SK-N-SH (cell line): ENCODE measurements around the gene TSPO2. TPM values are rescaled to one million over a fixed set of nuclear protein-coding genes. Genes with fewer than 3 reads are reported as not detected.

ENCODE experiments used
- CTCF ChIA-PET: fragments of 300-600, 350-600 bp; formaldehyde crosslinking; extraction: SDS; loops from one replicate; lab custom pipeline; 2021; lab: Yijun Ruan, JAX
- POLR2A ChIA-PET: fragments of 350-600 bp; sonication (Branson Sonifier 250); formaldehyde crosslinking; extraction: SDS; loops from one replicate; lab custom pipeline; 2020; ENCODE audit warnings: antibody characterized with exemption, inconsistent platforms; lab: Yijun Ruan, JAX
- DNase-seq: peaks from one replicate; pipeline ENCODE4 v3.0.0; 2012
- H2AFZ ChIP-seq: fragments of 200-600 bp; sonication (generic); 2 replicates; pipeline ENCODE4 v1.8.1; 2016; ENCODE audit warnings: antibody characterized with exemption, mild to moderate bottlenecking, low read depth
- H3F3A ChIP-seq: fragments of 200-600 bp; sonication (generic); replicated peaks from 2 replicates; pipeline ENCODE3; 2016; ENCODE audit warnings: antibody characterized with exemption, mild to moderate bottlenecking; ENCODE audit not compliant: insufficient read depth
- H3K27ac ChIP-seq, 2 experiments: fragments of 200-500 bp in 1 of 2; fragments of 200-600 bp in 1 of 2; sonication (Bioruptor generic) in 1 of 2; sonication (generic), shearing (Covaris generic) in 1 of 2; 2 replicates each; pipeline versions ENCODE4 v1.5.1 to v1.6.1; 2014 to 2016; ENCODE audit warnings: low read depth in 2 of 2, inconsistent platforms in 1 of 2, low read length in 1 of 2, mild to moderate bottlenecking in 1 of 2, mixed read lengths in 1 of 2
- H3K27me3 ChIP-seq: fragments of 200-600 bp; sonication (generic), shearing (Covaris generic); 2 replicates; pipeline ENCODE4 v1.6.1; 2016; ENCODE audit warnings: mixed run types; ENCODE audit not compliant: insufficient read depth
- H3K36me3 ChIP-seq, 2 experiments: fragments of 200-500 bp in 1 of 2; fragments of 200-600 bp in 1 of 2; sonication (Bioruptor generic) in 1 of 2; sonication (generic) in 1 of 2; replicated peaks in 1 of 2; 2 replicates each; pipeline versions ENCODE3 to v1.5.1; 2014 to 2016; ENCODE audit warnings: low read length in 1 of 2, mild to moderate bottlenecking in 1 of 2; ENCODE audit not compliant: insufficient read depth in 2 of 2, control insufficient read depth in 1 of 2
- H3K4me1 ChIP-seq, 2 experiments: fragments of 200-500 bp in 1 of 2; fragments of 200-600 bp in 1 of 2; sonication (Bioruptor generic) in 1 of 2; sonication (generic), shearing (Covaris generic) in 1 of 2; 2 replicates each; pipeline versions ENCODE4 v1.5.1 to v1.6.1; 2014 to 2016; ENCODE audit warnings: low read depth in 1 of 2, low read length in 1 of 2, mixed run types in 1 of 2; ENCODE audit not compliant: insufficient read depth in 2 of 2, control insufficient read depth in 1 of 2
- H3K4me2 ChIP-seq: fragments of 200-600 bp; sonication (generic), shearing (Covaris generic); 2 replicates; pipeline ENCODE4 v1.6.1; 2017; ENCODE audit warnings: mixed run types
- H3K4me3 ChIP-seq, 2 experiments: fragments of 200-500 bp in 1 of 2; fragments of 200-600 bp in 1 of 2; sonication (Bioruptor generic) in 1 of 2; sonication (generic), shearing (Covaris generic) in 1 of 2; 2 replicates each; pipeline versions ENCODE4 v1.5.1 to v1.8.1; 2014 to 2016; ENCODE audit warnings: low read depth in 2 of 2, inconsistent platforms in 1 of 2, low read length in 1 of 2, mild to moderate bottlenecking in 1 of 2, mixed read lengths in 1 of 2, moderate library complexity in 1 of 2
- H3K79me2 ChIP-seq: fragments of 200-600 bp; sonication (generic); 2 replicates; pipeline ENCODE4 v1.8.1; 2017; ENCODE audit warnings: mild to moderate bottlenecking; ENCODE audit not compliant: insufficient read depth
- H3K9ac ChIP-seq: fragments of 200-600 bp; sonication (generic); 2 replicates; pipeline ENCODE4 v1.6.1; 2017; ENCODE audit warnings: mixed run types
- H3K9me2 ChIP-seq: fragments of 200-600 bp; sonication (generic); 2 replicates; pipeline ENCODE4 v1.6.1; 2017; ENCODE audit warnings: mixed run types
- H3K9me3 ChIP-seq: fragments of 200-600 bp; sonication (generic); 2 replicates; pipeline ENCODE4 v1.6.1; 2017; ENCODE audit warnings: mixed run types, mild to moderate bottlenecking, moderate library complexity
- H4K20me1 ChIP-seq: fragments of 200-600 bp; sonication (generic); 2 replicates; pipeline ENCODE4 v1.6.1; 2017; ENCODE audit warnings: mild to moderate bottlenecking, mixed run types; ENCODE audit not compliant: insufficient read depth
- CHD2 ChIP-seq: fragments of 150-350 bp; IDR thresholded peaks from 2 replicates; pipeline ENCODE4 v1.6.1; 2018; ENCODE audit warnings: low read length; ENCODE audit not compliant: partially characterized antibody
- CTCF ChIP-seq: fragments of 200-600 bp; sonication (generic); IDR thresholded peaks from 2 replicates; pipeline ENCODE4 v1.6.1; 2017; ENCODE audit warnings: antibody characterized with exemption, mild to moderate bottlenecking, moderate library complexity
- EP300 ChIP-seq, 2 experiments: IDR thresholded peaks; 2 replicates each; pipeline versions ENCODE4 v1.4.0 to v1.6.1; 2012; ENCODE audit warnings: borderline replicate concordance in 1 of 2, low read depth in 1 of 2, low read length in 1 of 2
- EZH2phosphoT487 ChIP-seq: fragments of 200-600 bp; sonication (generic); IDR thresholded peaks from 2 replicates; pipeline ENCODE4 v1.6.1; 2017; ENCODE audit warnings: low read depth, mixed run types, mild to moderate bottlenecking, antibody characterized with exemption, moderate library complexity, borderline replicate concordance
- FOXJ3 ChIP-seq: sonication (generic); formaldehyde crosslinking; IDR thresholded peaks from 2 replicates; pipeline ENCODE4 v1.5.1; 2020; ENCODE audit warnings: mild to moderate bottlenecking, missing genetic modification reagents
- GABPA ChIP-seq: IDR thresholded peaks from 2 replicates; pipeline ENCODE4 v1.4.0; 2012; ENCODE audit warnings: low read depth, mild to moderate bottlenecking
- IRF3 ChIP-seq: fragments of 150-350 bp; IDR thresholded peaks from 2 replicates; pipeline ENCODE4 v1.6.1; 2016; ENCODE audit warnings: mild to moderate bottlenecking, low read depth, low read length
- MXI1 ChIP-seq: IDR thresholded peaks from 2 replicates; pipeline ENCODE4 v1.6.1; 2012; ENCODE audit warnings: mild to moderate bottlenecking, low read depth, low read length, improper control_type of control experiment
- NFIC ChIP-seq: IDR thresholded peaks from 2 replicates; pipeline ENCODE4 v1.4.0; 2012; ENCODE audit warnings: borderline replicate concordance
- RCOR1 ChIP-seq: fragments of 150-350 bp; IDR thresholded peaks from 2 replicates; pipeline ENCODE4 v1.6.1; 2017; ENCODE audit warnings: antibody characterized with exemption, low read length
- RXRA ChIP-seq: IDR thresholded peaks from 2 replicates; pipeline ENCODE4 v1.4.0; 2012; ENCODE audit warnings: low read depth, mild to moderate bottlenecking, borderline replicate concordance
- SIN3A ChIP-seq: IDR thresholded peaks from 2 replicates; pipeline ENCODE4 v1.6.1; 2012; ENCODE audit warnings: low read depth, mild to moderate bottlenecking, low read length, moderate library complexity, borderline replicate concordance
- TAF1 ChIP-seq: IDR thresholded peaks from 2 replicates; pipeline ENCODE4 v1.6.1; 2012; ENCODE audit warnings: low read depth, mild to moderate bottlenecking, low read length, moderate library complexity, borderline replicate concordance
- TEAD4 ChIP-seq: IDR thresholded peaks from 2 replicates; pipeline ENCODE4 v1.4.0; 2012; ENCODE audit warnings: mild to moderate bottlenecking, borderline replicate concordance; ENCODE audit not compliant: insufficient read depth
- WGBS: methylation state at CpG from one replicate; pipeline ENCODE4 v1.1.6; 2017; ENCODE audit warnings: low lambda C conversion rate; 5-methylcytosine and 5-hydroxymethylcytosine counted together
- polyA plus RNA-seq, 3 experiments: library from polyadenylated mRNA; depleted of rRNA; stranded (reverse); fragments of >200 nt; gene quantifications; 2 replicates each; pipeline ENCODE4 v1.2.3, GENCODE V29; 2012

Gene TSPO2
- polyA plus RNA-seq, 1 of the 3 experiments (the other 2 are of a cell fraction): not detected

GRCh38 chr6:41049955-41050354 lies 7.7 kb downstream of the TSPO2 start:
- no peaks in the 10 kb centered on the region for H3K9me2 ChIP-seq

GRCh38 chr6:41050536-41050935 lies 8.3 kb downstream of the TSPO2 start:
- no peak overlapping the region for H3K27ac ChIP-seq
- no peak overlapping the region for H3K9ac ChIP-seq
- WGBS: 69% methylated on average over 3 of the region's 3 CpGs
- ChIA-PET CTCF (interaction anchor here (2.7 kb wide), 1 partner anchor 14 kb away, joined by 10 read pairs; no protein-coding TSS in a partner anchor), POLR2A (no interaction called here)
- TF ChIP-seq TEAD4 (no peak), SIN3A (no peak), CHD2 (no peak), CTCF (no peak), RCOR1 (no peak), NFIC (no peak), GABPA (no peak), EP300 (IDR thresholded peaks at IDR 0.05; ENCODE audit: borderline replicate concordance in 1 of 2, low read depth in 1 of 2, low read length in 1 of 2) (no peak), FOXJ3 (CRISPR knock-in tag) (no peak)
- H3K4me2 ChIP-seq: no peak overlapping the region
- DNase-seq: no peak
- no peaks in the 10 kb centered on the region for H3K9me2 ChIP-seq
- H2AFZ ChIP-seq: no peak overlapping the region
- no peaks in the 10 kb centered on the region for H3K9me3 ChIP-seq
- H3K27me3 ChIP-seq: no peaks in the 10 kb centered on the region
- no peaks in the 10 kb centered on the region for H3K36me3 ChIP-seq
- H3F3A ChIP-seq: no peaks in the 10 kb centered on the region
- no peaks in the 10 kb centered on the region for H4K20me1 ChIP-seq
- peaks cover 0 to 4% of the 10 kb centered on the region in 2 experiments; a peak in 1 of 4 replicates for H3K4me1 ChIP-seq
- H3K4me3 ChIP-seq: no peak overlapping the region
- H3K79me2 ChIP-seq: no peaks in the 10 kb centered on the region

More at GRCh38 chr6:41049955-41050354, 7.7 kb downstream of the TSPO2 start:
- WGBS: 81% methylated on average over 7 of the region's 7 CpGs
- ChIA-PET CTCF (interaction anchor here (2.7 kb wide), 1 partner anchor 13 kb away, joined by 10 read pairs; no protein-coding TSS in a partner anchor), POLR2A (no interaction called here)
- Histone ChIP-seq H3K9me3 (no peaks in the 10 kb centered on the region), H3K4me2 (no peak overlapping the region), H3K4me1 (peaks cover 0 to 4% of the 10 kb centered on the region in 2 experiments; a peak in 1 of 4 replicates), H4K20me1 (no peaks in the 10 kb centered on the region), H3K79me2 (no peaks in the 10 kb centered on the region), H3K9ac (no peak overlapping the region), H2AFZ (no peak overlapping the region), H3K27me3 (no peaks in the 10 kb centered on the region), H3K4me3 (no peak overlapping the region), H3K27ac (no peak overlapping the region), H3F3A (no peaks in the 10 kb centered on the region), H3K36me3 (no peaks in the 10 kb centered on the region)
- TF ChIP-seq RCOR1 (no peak), IRF3 (no peak), EZH2phosphoT487 (no peak), TAF1 (no peak), RXRA (no peak), MXI1 (no peak)
- DNase-seq: no peak
